Endothelial cell of umbilical vein (primary cell): ENCODE data around the gene GLB1L2.
"Not testable (repeated sequence)": the region's sequence is repeated elsewhere in the genome, so short reads cannot be mapped to it uniquely, and the experiment has no call there.

ENCODE experiments used
- CTCF ChIP-seq, 2 donors: IDR thresholded peaks; 1 replicate in 1 of 2; 2 replicates in 1 of 2; pipeline ENCODE4 v1.5.1; 2011; ENCODE audit warnings: low read length in 2 of 2, mild to moderate bottlenecking in 2 of 2, moderate library complexity in 2 of 2, control low read depth in 1 of 2, inconsistent platforms in 1 of 2, low read depth in 1 of 2; ENCODE audit not compliant: insufficient read depth in 1 of 2; ENCODE audit errors: extremely low read depth in 1 of 2
- EZH2 ChIP-seq: IDR thresholded peaks from 2 replicates; pipeline ENCODE4 v1.6.1; 2012; ENCODE audit warnings: borderline replicate concordance, low read depth, mild to moderate bottlenecking, moderate library complexity, low read length, inconsistent platforms; ENCODE audit not compliant: severe bottlenecking
- FOS ChIP-seq: IDR thresholded peaks from 2 replicates; pipeline ENCODE4 v1.6.1; 2011; ENCODE audit warnings: mild to moderate bottlenecking, low read length, moderate library complexity, borderline replicate concordance; ENCODE audit not compliant: insufficient read depth
- GATA2 ChIP-seq: IDR thresholded peaks from 2 replicates; pipeline ENCODE4 v1.7.0; 2011; ENCODE audit warnings: low read depth, mild to moderate bottlenecking, moderate library complexity, mixed read lengths, low read length; ENCODE audit not compliant: insufficient read length, insufficient read depth
- MAX ChIP-seq: IDR thresholded peaks from 2 replicates; pipeline ENCODE4 v1.6.1; 2011; ENCODE audit not compliant: insufficient read depth, insufficient read length
- POLR2A ChIP-seq: IDR thresholded peaks from 2 replicates; pipeline ENCODE4 v1.6.1; 2012; ENCODE audit warnings: low read depth, mild to moderate bottlenecking, control low read depth, low read length

DNA sequence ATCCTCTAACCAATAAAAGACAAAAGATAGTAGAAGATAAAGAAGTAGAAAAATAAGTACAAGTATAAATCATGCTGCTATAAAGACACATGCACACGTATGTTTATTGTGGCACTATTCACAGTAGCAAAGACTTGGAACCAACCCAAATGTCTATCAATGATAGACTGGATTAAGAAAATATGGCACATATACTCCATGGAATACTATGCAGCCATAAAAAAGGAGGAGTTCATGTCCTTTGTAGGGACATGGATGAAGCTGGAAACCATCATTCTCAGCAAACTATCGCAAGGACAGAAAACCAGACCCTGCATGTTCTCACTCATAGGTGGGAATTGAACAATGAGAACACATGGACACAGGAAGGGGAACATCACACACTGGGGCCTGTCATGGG, 10.4 kb upstream of the GLB1L2 start:
- not testable (repeated sequence) for TF ChIP-seq MAX; CTCF (IDR thresholded peaks at IDR 0.05; ENCODE audit: extremely low read depth in 1 of 2, insufficient read depth in 1 of 2, low read depth in 1 of 2, low read length in 2 of 2); POLR2A; GATA2; EZH2; FOS
